Stimulated activated CD8-positive, alpha-beta memory T cell treated with anti-CD3 and anti-CD28 coated beads, Interleukin-4, amount 100 ng/mL, for 1 hour (primary cell): ENCODE results near the gene LHFPL2.

ENCODE experiments used
- DNase-seq, 2 donors: peaks; one replicate each; pipeline ENCODE4 v3.0.0-alpha.2; 2020; ENCODE audit warnings: low read depth in 2 of 2, low spot score in 1 of 2

The LHFPL2 gene

DNA sequence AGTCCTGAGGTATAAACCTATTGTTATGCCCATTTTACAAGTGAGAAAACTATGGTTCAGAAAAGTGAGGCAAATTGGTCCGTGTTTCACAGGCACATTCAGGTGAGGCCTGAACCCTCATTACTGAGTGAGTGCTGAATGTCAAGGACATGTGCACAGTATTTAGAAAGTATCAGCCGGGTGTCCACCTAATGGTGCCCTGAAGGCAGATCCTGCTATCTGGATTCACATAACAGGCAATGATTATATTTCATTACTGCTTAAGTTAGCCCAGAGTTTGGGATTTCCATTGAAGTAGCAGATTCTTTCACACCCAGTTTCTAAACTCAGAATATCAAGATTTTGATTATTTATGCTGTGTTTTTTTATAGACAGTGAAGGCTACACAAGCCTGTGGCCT lies 142.7 kb downstream of the LHFPL2 start:
- DNase-seq, result no peak

GRCh38 chr5:78504704-78505677 lies 143.6 kb downstream of the LHFPL2 start:
- DNase-seq, result no peak

DNA sequence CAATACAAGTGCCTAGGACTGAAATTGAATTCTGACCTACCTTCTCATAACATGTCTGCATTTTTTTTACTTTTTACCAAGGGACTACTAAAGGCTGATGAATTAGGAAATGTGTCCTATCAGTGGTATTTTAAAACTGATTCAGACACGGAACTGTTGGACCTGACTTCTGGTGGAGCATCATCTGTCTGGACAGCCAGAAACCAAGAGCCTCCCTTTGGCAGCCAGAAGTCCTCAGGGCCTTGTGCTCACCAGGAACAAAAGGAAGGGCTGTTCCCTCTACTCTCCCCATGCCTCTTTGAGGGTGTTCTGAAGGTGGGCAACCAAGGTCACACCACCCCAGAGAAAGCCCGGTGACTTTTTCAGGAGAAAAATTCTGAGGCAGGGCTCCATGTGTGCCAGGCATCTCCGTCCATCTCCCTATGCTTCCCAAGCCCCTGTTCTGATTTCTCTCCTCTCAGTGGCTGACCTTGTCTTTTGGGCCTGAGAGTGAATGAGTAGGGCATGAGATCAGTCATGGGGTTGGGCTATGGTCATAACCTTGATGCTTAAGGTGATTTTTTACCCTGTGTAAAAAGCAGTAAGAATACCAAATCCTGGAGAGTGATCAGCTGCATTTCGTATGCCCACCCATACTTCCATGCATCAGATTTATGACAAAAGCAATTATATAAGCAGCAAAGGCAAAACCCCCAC lies 144.5 kb downstream of the LHFPL2 start:
- DNase-seq, result no peak

DNA sequence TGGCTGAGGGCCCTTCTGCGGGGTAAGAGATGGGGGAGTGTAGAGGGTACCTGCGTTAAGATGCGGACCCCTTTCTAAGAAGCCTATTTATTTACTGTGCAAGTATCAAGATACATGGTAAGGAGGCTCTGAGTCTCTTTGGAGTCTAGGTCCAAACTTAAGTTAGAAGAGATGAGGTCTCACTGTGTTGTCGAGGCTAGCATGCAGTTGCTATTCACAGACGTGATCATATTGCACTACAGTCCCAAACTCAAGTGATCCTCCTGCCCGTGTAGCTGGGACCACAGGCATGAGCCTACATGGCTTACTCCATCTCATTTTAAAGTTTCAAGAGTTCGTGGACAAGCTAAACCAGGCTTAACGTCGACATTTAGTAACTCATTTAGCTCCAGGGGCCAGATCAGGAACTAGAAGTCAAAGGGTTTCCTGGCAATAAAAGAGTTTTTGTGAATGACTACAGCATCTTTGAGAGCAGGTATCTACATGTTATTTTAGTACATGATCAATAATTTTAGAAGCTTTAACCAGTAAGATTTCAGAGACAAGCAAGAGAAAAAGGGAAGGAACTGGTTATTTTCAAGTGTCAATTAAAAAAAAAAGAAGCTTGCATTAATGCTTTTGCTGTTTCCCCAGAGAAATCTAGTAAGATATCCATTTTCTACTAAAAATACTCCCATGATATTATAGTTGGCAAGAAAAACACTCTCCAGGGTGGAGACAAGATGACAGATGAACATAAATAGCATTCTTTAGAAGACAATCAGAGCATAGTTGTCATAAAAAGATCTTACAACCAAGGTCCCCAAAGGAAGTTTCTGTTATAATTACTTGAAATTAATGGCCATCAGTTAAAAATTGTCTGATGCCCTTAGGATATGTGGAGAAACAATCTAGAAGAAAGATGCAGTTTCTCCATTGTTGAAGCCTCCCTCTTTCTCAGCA lies 146.9 kb downstream of the LHFPL2 start:
- no peak for DNase-seq

DNA sequence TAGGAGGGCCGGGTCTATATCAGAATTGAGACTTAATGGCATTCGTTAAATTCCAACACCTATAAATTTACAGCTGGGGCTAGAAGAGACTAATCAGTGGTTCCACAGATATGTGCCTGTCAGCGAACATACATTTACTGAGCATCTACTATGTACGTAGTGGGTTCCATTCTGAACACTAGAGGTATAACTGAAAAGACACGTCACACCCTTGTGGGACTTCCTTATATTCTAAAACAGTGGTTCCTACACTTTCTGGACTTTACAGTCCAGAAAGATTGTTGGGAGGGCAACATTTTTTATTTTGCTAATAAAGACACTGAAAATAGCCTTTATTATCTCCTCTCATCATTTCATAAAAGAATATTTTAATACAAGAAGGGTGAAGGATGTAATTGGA lies 147.7 kb downstream of the LHFPL2 start:
- DNase-seq, result no peak

- DNase-seq, result no peak
These were observed 148.5 kb downstream of the LHFPL2 start for GRCh38 chr5:78500028-78500427.

- DNase-seq, result no peak
These were observed 149.1 kb downstream of the LHFPL2 start for GRCh38 chr5:78499485-78499884.

DNA sequence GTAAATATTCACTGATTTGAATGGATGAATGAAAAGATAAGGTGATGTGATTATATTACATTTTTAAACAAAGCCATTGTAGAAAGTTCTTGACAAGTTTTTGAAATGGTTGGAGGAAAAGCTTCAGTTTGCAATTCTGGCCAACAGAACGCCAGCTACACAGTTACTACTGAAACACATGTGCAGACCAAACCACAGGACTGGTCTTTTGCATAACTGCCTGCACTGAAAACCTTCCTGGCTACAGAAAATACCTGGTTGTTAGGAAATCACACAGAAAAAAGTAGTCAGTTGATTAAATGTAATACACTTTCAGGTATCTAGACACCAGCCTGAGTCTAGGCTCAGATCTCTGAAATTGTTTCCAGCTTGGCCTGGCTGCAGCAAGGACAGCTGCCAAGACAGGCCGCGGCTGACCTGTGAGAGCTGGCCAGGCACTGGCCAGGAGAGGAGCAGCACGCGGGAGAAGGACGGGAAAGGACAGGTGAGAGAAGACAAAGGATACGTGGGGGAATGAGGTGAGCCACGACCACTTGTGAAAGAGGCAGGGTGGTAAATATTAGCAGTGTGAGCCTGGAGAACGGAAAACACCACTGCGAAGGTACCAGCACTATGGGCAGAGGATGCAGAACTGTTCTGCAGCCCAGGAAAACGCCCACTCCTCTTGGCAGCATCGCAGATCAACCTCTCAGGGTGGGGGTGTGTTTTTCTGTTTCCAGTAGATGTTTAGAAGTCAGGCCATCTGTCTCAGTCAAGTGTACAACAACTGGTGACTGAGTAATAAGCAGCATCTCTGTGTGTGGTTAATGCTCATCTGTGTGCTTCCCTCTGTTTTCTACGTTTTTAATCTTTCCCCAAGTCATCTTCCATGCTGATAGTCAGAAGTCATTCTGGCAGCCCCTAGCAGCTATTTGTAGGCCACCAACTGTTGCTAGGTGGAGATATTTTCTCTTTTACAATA lies 150.7 kb downstream of the LHFPL2 start:
- DNase-seq, result no peak

DNA sequence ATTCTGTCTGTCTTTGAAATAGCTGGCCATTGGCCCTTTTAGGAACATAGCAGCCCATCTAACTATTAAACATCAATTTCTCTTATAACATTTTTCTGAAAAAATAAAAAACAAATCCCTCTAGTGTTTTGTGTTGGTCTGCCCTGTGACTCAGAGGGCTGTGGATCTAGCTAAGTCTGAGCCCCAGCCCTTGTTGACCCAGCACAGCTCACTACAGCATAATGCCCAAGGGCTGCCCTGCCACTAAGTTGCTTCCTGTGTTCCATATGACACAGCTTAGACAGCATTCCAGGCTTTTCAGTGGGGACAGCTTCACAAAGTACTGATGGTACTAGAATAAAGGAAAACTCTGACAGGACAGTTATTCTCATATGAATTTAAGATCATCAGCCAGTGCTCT lies 152.2 kb downstream of the LHFPL2 start:
- no peak for DNase-seq

- no peak for DNase-seq
These were observed 152.8 kb downstream of the LHFPL2 start for GRCh38 chr5:78495800-78496199.

- no peak for DNase-seq
These were observed 155.9 kb downstream of the LHFPL2 start for GRCh38 chr5:78492650-78493049.

- no peak for DNase-seq
These were observed 156.3 kb downstream of the LHFPL2 start for GRCh38 chr5:78492224-78492623.

GRCh38 chr5:78490709-78491485 lies 157.7 kb downstream of the LHFPL2 start:
- no peak for DNase-seq

DNA sequence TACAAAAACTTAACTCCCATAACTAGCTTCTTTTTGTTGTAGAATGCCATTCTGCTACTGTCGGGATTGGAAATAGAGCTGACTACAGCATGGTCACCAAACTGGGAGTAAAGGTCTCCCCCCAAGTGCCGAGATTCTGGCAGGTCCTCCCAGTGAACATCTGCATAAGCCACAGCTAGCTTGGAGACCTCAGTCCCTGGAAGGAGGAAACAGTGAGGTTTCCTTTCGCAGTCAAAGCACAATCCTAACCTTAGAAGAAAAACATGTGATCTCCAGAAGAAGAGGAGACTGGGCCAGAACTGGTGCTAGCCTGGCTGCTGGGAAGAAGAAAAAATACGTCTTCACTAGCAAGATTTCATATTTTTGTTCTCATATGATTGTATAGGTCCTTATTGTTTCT lies 160.7 kb downstream of the LHFPL2 start:
- DNase-seq, result no peak

DNA sequence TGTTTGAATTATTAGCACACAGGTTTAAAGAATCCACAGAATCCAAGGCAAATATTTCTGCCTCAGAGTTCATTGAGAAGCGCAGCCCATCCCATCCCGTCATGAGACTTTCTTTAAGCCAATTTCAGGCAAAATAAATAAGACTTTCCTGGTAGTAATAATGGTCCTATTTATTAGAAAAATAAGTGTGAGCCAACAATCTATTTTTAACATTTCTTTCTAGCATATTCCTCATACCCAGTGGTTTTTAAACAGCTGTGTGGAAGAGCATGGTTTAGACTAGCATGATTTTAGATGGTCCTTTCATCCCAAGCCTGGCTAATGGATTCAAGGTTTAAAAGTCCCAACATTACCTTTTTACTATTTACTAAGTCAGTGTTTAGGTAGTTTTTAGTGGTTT lies 162.4 kb downstream of the LHFPL2 start:
- no peak for DNase-seq

GRCh38 chr5:78483809-78484521 lies 164.6 kb downstream of the LHFPL2 start:
- DNase-seq, result no peak

DNA sequence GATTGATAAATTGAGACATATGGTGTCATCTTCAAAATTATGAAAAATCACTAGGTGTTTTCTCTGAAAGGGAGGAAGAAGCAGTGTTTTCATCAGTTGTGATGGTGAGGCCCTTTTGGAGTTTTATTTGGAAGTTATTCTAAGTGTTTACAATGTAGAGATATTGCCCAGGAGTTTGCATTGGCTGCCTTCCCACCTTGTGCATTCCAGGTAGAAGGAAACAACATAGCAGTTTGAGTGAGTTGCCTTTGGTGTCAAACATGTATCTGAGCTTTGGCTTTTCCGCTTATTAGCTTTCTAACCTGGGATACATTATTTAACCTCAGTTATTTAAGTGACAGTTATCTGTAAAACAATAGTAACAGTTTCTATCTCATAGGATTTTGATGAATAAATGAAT lies 165.6 kb downstream of the LHFPL2 start:
- DNase-seq, result no peak

DNA sequence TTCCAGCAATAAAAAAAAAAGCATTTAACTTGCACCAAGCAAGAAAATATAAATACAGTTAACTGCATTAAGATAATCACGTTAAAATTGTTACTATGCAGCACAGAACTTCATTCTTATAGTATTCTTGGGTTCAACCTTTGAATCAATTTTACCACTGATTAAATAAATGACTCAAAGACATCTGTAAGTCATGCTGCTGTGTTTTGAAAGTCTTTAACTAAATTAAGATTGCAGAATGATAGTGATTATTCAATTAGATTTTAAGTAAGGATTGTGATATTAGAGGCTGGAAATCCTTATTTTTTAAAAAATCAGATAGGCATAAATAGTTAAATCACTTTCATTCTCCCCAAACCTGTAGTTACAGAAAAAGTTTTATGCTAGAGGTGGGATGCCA lies 171.8 kb downstream of the LHFPL2 start:
- no peak for DNase-seq

DNA sequence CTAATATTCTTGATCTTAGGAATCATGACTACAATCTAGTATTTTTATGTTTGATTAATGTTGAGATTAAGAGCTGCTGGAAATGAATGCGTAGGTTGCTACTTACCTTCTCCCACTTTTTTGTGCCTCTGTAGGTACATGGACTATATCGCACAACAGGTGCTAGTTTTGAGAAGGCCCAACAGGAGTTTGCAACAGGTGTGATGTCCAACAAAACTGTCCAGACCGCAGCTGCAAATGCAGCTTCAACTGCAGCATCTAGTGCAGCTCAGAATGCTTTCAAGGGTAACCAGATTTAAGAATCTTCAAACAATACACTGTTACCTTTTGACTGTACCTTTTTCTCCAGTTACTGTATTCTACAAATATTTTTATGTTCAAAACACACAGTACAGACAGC lies 173.2 kb downstream of the LHFPL2 start:
- DNase-seq, result no peak
